Uterus (tissue), 2 donors: Measurements from ENCODE around the gene SV2A.

ENCODE experiments used
- POLR2A ChIP-seq, 2 donors: fragments of 450-650 bp; IDR thresholded peaks; one replicate each; pipeline ENCODE4 v1.6.1; 2016; ENCODE audit warnings: antibody characterized with exemption in 2 of 2, mild to moderate bottlenecking in 1 of 2, moderate library complexity in 1 of 2
- TF ChIP-seq, protein P1 (sequence below), 4 experiments: fragments of 200-600 bp in 2 of 4; fragments of 450-650 bp in 2 of 4; sonication (generic) in 2 of 4; IDR thresholded peaks; one replicate each; pipeline ENCODE4 v1.5.1; 2016 to 2019; ENCODE audit warnings: antibody characterized with exemption in 4 of 4, mild to moderate bottlenecking in 2 of 4, moderate library complexity in 1 of 4

DNA sequence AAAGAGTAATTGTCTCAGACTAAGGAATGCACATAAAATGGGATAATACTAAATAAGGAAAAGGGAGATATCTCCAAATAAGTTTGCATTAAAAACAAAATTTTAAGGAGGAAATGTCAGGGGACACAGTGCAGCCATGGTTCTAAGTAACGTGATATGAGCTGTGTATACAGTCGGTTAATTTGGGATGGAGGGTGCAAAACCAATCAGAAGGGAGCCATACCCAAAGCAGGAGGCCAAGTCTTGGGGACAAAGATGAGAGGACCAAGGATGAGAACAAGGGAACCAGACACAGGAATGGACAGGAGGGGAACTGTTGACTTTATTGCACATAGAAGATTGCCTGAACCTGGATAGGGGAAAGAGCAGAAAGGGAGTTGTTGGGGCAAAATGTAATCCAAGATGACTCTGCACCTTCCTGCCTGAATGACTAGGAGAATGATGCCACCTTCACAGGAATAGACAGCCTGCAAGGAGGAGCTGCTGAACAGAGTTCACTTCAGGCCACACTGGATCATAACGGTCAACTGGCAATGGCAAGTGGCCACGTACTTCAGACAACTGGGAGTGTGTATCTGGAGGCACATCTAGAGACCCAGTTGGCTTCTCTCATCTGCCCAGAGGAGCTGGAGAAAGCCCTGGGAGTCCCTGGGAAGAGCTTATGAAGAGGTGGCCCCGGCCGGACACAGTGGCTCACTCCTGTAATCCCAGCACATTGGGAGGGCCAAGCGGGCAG lies 40.3 kb downstream of the SV2A start:
- TF ChIP-seq, protein P1, sequence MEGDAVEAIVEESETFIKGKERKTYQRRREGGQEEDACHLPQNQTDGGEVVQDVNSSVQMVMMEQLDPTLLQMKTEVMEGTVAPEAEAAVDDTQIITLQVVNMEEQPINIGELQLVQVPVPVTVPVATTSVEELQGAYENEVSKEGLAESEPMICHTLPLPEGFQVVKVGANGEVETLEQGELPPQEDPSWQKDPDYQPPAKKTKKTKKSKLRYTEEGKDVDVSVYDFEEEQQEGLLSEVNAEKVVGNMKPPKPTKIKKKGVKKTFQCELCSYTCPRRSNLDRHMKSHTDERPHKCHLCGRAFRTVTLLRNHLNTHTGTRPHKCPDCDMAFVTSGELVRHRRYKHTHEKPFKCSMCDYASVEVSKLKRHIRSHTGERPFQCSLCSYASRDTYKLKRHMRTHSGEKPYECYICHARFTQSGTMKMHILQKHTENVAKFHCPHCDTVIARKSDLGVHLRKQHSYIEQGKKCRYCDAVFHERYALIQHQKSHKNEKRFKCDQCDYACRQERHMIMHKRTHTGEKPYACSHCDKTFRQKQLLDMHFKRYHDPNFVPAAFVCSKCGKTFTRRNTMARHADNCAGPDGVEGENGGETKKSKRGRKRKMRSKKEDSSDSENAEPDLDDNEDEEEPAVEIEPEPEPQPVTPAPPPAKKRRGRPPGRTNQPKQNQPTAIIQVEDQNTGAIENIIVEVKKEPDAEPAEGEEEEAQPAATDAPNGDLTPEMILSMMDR (IDR thresholded peaks at IDR 0.05): no peak
- TF ChIP-seq POLR2A (IDR thresholded peaks at IDR 0.05): no peak
